ENCODE data around the gene DYRK1B. TPM values are rescaled to one million over a fixed set of nuclear protein-coding genes. Genes with fewer than 3 reads are reported as not detected.

Gene DYRK1B
- polyA plus RNA-seq, 1 experiment = 8.4 TPM

GRCh38 chr19:39825531-39826076 lies 8.4 kb downstream of the DYRK1B start:
- TF ChIP-seq, protein P1, sequence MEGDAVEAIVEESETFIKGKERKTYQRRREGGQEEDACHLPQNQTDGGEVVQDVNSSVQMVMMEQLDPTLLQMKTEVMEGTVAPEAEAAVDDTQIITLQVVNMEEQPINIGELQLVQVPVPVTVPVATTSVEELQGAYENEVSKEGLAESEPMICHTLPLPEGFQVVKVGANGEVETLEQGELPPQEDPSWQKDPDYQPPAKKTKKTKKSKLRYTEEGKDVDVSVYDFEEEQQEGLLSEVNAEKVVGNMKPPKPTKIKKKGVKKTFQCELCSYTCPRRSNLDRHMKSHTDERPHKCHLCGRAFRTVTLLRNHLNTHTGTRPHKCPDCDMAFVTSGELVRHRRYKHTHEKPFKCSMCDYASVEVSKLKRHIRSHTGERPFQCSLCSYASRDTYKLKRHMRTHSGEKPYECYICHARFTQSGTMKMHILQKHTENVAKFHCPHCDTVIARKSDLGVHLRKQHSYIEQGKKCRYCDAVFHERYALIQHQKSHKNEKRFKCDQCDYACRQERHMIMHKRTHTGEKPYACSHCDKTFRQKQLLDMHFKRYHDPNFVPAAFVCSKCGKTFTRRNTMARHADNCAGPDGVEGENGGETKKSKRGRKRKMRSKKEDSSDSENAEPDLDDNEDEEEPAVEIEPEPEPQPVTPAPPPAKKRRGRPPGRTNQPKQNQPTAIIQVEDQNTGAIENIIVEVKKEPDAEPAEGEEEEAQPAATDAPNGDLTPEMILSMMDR (IDR thresholded peaks at IDR 0.05; ENCODE audit: insufficient read depth, low read depth, low read length) = no peak
- POLR2A ChIA-PET = no interaction called here

GRCh38 chr19:39825093-39825463 lies 8.9 kb downstream of the DYRK1B start:
- Histone ChIP-seq H3K36me3 (ENCODE audit: control insufficient read depth, insufficient read depth, low read length) (peaks cover 23% of the 10 kb centered on the region), H3K27me3 (ENCODE audit: control insufficient read depth, insufficient read depth, low read length) (no peaks in the 10 kb centered on the region), H3K4me3 (ENCODE audit: low read depth, low read length) (no peak overlapping the region)
- POLR2A ChIA-PET = no interaction called here
- TF ChIP-seq, protein P1 (IDR thresholded peaks at IDR 0.05; ENCODE audit: insufficient read depth, low read depth, low read length) = no peak
- CTCF ChIA-PET = interaction anchor here (1.0 to 8.1 kb wide), 3 partner anchors 8 to 32 kb away, joined by 4 to 46 read pairs (median 6); partner anchors contain the start of genes DYRK1B and FBL
- no peak for DNase-seq (ENCODE audit: low read depth)

More at GRCh38 chr19:39825531-39826076, 8.4 kb downstream of the DYRK1B start:
- CTCF ChIA-PET = interaction anchor here (1.0 to 8.1 kb wide), 3 partner anchors 8 to 33 kb away, joined by 4 to 46 read pairs (median 6); partner anchors contain the start of genes DYRK1B and FBL
- Histone ChIP-seq H3K36me3 (ENCODE audit: control insufficient read depth, insufficient read depth, low read length) (peaks cover 28% of the 10 kb centered on the region), H3K27me3 (ENCODE audit: control insufficient read depth, insufficient read depth, low read length) (no peaks in the 10 kb centered on the region), H3K4me3 (ENCODE audit: low read depth, low read length) (no peak overlapping the region)
- DNase-seq (ENCODE audit: low read depth) = no peak

DNA sequence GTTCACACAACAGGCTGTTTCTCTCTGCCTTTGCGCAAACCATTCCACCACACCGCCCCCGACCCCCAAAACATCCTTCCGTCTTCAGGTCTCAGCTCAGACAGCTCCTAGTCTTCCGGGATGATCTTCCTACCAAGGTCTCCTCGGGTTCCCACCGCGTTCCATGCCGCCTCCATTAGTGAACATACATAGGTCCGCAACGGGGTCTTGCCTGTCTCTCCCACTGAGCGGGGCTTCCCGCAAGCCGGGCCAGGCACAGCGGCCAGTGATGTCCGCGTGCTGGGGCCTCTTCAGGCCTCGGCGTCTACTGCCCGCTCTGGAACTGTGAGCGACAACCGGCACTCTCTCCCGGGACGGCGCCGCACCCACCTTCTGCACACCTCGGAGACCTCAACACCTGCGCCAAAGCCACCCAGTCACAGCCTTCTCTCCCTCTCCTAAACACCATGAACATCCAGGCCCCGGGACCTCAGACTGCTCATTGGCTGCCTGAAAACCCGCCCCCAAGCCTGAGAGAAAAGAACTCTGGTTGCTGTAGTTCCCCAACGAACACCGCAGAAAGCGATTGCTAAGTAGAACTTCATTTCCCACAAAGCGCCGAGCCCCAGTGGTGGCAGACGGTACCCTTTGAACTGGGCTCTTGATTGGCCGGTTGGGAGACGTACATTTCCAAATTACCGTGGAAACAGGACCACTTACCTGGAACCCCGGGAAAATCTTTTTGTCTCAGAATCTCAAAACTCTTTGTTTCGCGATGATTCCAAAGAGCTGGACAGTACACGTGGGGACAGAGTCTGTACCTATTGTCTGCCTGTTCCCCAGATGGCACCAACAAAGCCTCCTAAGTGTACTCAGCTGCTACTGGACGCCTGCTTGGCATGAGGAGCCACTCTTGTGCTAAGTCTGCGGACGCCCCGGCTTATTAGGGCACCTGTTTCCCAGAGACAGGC lies 9.5 kb downstream of the DYRK1B start:
- H3K4me3 ChIP-seq (ENCODE audit: low read depth, low read length) = peak overlapping the region; percentile 96
- TF ChIP-seq, protein P1 (IDR thresholded peaks at IDR 0.05; ENCODE audit: insufficient read depth, low read depth, low read length) = no peak
- peaks cover 18% of the 10 kb centered on the region for H3K36me3 ChIP-seq (ENCODE audit: control insufficient read depth, insufficient read depth, low read length)
- peak; percentile 80 for DNase-seq (ENCODE audit: low read depth)
- ChIA-PET CTCF (interaction anchor here (1.0 to 8.1 kb wide), 3 partner anchors 9 to 32 kb away, joined by 4 to 46 read pairs (median 6); partner anchors contain the start of genes DYRK1B and FBL), POLR2A (no interaction called here)
- H3K27me3 ChIP-seq (ENCODE audit: control insufficient read depth, insufficient read depth, low read length) = no peaks in the 10 kb centered on the region

- CTCF ChIA-PET = interaction anchor here (8.1 kb wide), 1 partner anchor 20 kb away, joined by 46 read pairs; the partner anchor contains the start of gene FBL
- TF ChIP-seq, protein P1 (IDR thresholded peaks at IDR 0.05; ENCODE audit: insufficient read depth, low read depth, low read length) = no peak
These were observed 10.3 kb downstream of the DYRK1B start for GRCh38 chr19:39823686-39824085.

DNA sequence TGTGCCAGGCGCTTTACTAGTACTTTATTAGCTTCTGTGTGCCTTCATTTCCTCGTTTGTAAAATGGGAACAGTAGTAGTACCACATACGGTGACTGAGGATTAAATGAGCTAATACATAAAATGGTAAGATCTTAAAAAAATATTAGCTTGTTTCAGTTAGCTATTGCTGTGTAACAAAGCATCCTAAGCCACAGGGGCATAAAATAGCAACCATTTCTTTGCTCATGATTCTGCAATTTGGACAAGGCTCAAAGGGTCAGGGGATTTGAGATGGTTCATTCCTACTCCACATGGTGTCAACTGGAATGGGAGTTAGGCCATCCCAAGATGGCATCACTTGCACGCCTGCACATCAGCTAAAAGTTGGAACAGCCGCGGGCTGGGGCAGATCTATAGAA lies 13.3 kb downstream of the DYRK1B start:
- no peak overlapping the region for H3K4me3 ChIP-seq (ENCODE audit: low read depth, low read length)
- TF ChIP-seq, protein P1 (IDR thresholded peaks at IDR 0.05; ENCODE audit: insufficient read depth, low read depth, low read length) = no peak
- no peak for DNase-seq (ENCODE audit: low read depth)
- peaks cover 3% of the 10 kb centered on the region; the same call in 1 of the 2 replicates for H3K36me3 ChIP-seq (ENCODE audit: control insufficient read depth, insufficient read depth, low read length)
- no peaks in the 10 kb centered on the region for H3K27me3 ChIP-seq (ENCODE audit: control insufficient read depth, insufficient read depth, low read length)
- ChIA-PET POLR2A (no interaction called here), CTCF (interaction anchor here (0.9 to 1.4 kb wide), 3 partner anchors 22 to 28 kb away, joined by 3 to 5 read pairs (median 4); no protein-coding TSS in a partner anchor)

More at GRCh38 chr19:39823686-39824085, 10.3 kb downstream of the DYRK1B start:
- H3K4me3 ChIP-seq (ENCODE audit: low read depth, low read length) = peak overlapping the region; percentile 96
- no peaks in the 10 kb centered on the region for H3K27me3 ChIP-seq (ENCODE audit: control insufficient read depth, insufficient read depth, low read length)
- no peak for DNase-seq (ENCODE audit: low read depth)
- POLR2A ChIA-PET = no interaction called here
- peaks cover 17% of the 10 kb centered on the region for H3K36me3 ChIP-seq (ENCODE audit: control insufficient read depth, insufficient read depth, low read length)

Data from BJ (cell line).